Uterus (tissue), 4 donors: ENCODE measurements around the gene LRP1B. TPM values are rescaled to one million over a fixed set of nuclear protein-coding genes. Genes with fewer than 3 reads are reported as not detected.
"Not testable (repeated sequence)": the region's sequence is repeated elsewhere in the genome, so short reads cannot be mapped to it uniquely, and the experiment has no call there.

ENCODE experiments used
- DNase-seq, 2 donors: peaks; one replicate each; pipeline ENCODE4 v3.0.0-alpha.2; 2019 to 2020
- H3K27ac ChIP-seq, 2 donors: fragments of 200-600 bp; sonication (generic); 1 replicate in 1 of 2; 2 replicates in 1 of 2; pipeline ENCODE4 v1.5.1; 2016 to 2018
- H3K27me3 ChIP-seq, 2 donors: fragments of 200-600 bp; sonication (generic); one replicate each; pipeline ENCODE4 v1.5.1; 2018 to 2019; ENCODE audit warnings: control low read depth in 1 of 2
- H3K36me3 ChIP-seq, 2 donors: fragments of 200-600 bp; sonication (generic); one replicate each; pipeline ENCODE4 v1.5.1; 2019; ENCODE audit warnings: control low read depth in 1 of 2
- H3K4me1 ChIP-seq, 2 donors: fragments of 200-600 bp; sonication (generic); one replicate each; pipeline ENCODE4 v1.5.1; 2018 to 2019; ENCODE audit warnings: control low read depth in 1 of 2
- H3K4me3 ChIP-seq, 2 donors: fragments of 200-600 bp; sonication (generic); 1 replicate in 1 of 2; 2 replicates in 1 of 2; pipeline ENCODE4 v1.5.1; 2018 to 2019; ENCODE audit warnings: mild to moderate bottlenecking in 1 of 2
- H3K9me3 ChIP-seq, 2 donors: fragments of 200-600 bp; sonication (generic); one replicate each; pipeline ENCODE4 v1.5.1; 2019; ENCODE audit warnings: control low read depth in 1 of 2
- POLR2A ChIP-seq, 2 donors: fragments of 450-650 bp; IDR thresholded peaks; one replicate each; pipeline ENCODE4 v1.6.1; 2016; ENCODE audit warnings: antibody characterized with exemption in 2 of 2, mild to moderate bottlenecking in 1 of 2, moderate library complexity in 1 of 2
- intact Hi-C: fragments of 100-400 bp; cut with DNase I; formaldehyde crosslinking; loops from one replicate; pipeline ENCODE4 v1.15.1; 2023; ENCODE audit warnings: low total_unique reads
- total RNA-seq, 4 donors: library from RNA; depleted of rRNA in 3 of 4; stranded (reverse); fragments of >200 nt in 3 of 4; gene quantifications; one replicate each; pipeline versions ENCODE4 v1.1.0 to v1.2.4, GENCODE V29; 2014 to 2023
- TF ChIP-seq, protein P1 (sequence below), 4 experiments: fragments of 200-600 bp in 2 of 4; fragments of 450-650 bp in 2 of 4; sonication (generic) in 2 of 4; IDR thresholded peaks; one replicate each; pipeline ENCODE4 v1.5.1; 2016 to 2019; ENCODE audit warnings: antibody characterized with exemption in 4 of 4, mild to moderate bottlenecking in 2 of 4, moderate library complexity in 1 of 4
- donor health status: DM: yes; HTN: yes; CAD: no.

Gene LRP1B
- total RNA-seq, 4 donors from 2014 or later = 0.29 to 7.3 (median 0.79) TPM; not detected in 1

DNA sequence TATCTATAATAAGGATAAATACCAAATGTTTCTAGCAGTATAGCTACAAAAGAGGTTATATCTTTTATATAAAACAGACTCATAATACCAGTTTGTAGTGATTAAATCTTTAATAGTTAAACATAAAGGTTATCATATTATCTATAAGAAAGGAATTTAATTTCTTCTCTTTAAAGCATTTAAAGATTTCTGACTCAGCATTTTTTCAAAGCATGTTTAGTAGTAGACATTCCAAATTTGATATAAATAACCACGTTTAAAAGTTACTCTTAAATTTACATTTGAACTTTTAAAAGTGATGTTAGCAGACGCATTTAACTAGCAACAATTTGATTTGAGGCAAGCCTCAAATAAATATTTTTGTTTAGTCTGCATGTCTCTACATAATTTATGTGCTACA, 1842.6 kb downstream of the LRP1B start:
- Histone ChIP-seq H3K9me3 (no peaks in the 10 kb centered on the region), H3K4me1 (no peaks in the 10 kb centered on the region), H3K36me3 (no peaks in the 10 kb centered on the region), H3K27ac (no peak overlapping the region), H3K4me3 (no peak overlapping the region), H3K27me3 (no peaks in the 10 kb centered on the region)
- DNase-seq = no peak
- TF ChIP-seq POLR2A (IDR thresholded peaks at IDR 0.05) = no peak
- TF ChIP-seq, protein P1, sequence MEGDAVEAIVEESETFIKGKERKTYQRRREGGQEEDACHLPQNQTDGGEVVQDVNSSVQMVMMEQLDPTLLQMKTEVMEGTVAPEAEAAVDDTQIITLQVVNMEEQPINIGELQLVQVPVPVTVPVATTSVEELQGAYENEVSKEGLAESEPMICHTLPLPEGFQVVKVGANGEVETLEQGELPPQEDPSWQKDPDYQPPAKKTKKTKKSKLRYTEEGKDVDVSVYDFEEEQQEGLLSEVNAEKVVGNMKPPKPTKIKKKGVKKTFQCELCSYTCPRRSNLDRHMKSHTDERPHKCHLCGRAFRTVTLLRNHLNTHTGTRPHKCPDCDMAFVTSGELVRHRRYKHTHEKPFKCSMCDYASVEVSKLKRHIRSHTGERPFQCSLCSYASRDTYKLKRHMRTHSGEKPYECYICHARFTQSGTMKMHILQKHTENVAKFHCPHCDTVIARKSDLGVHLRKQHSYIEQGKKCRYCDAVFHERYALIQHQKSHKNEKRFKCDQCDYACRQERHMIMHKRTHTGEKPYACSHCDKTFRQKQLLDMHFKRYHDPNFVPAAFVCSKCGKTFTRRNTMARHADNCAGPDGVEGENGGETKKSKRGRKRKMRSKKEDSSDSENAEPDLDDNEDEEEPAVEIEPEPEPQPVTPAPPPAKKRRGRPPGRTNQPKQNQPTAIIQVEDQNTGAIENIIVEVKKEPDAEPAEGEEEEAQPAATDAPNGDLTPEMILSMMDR (IDR thresholded peaks at IDR 0.05) = no peak
- intact Hi-C loops = no loop called here

DNA sequence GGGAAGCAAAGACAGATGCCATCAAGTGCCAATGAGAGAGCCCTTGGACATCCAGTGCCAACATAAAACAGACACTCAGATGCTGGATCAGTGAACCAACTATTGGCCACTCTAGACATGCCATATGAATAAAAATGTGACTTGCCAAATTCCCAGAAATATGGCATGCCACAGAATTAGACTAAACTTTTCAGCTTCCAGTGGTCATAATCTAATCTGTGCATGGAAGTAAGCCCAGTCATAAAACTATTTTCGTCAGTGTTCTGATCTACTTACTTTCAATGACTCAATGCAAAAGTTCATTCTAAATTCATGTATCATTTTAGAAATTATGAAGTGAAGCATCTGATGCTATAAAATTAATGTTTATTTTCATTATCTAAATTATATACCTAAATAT, 1844.4 kb downstream of the LRP1B start:
- Histone ChIP-seq H3K36me3 (no peaks in the 10 kb centered on the region), H3K27ac (no peak overlapping the region), H3K27me3 (no peaks in the 10 kb centered on the region), H3K4me3 (no peak overlapping the region), H3K4me1 (no peaks in the 10 kb centered on the region), H3K9me3 (no peaks in the 10 kb centered on the region)
- TF ChIP-seq, protein P1 (IDR thresholded peaks at IDR 0.05) = no peak
- TF ChIP-seq POLR2A (IDR thresholded peaks at IDR 0.05) = no peak
- intact Hi-C loops = no loop called here
- no peak for DNase-seq

DNA sequence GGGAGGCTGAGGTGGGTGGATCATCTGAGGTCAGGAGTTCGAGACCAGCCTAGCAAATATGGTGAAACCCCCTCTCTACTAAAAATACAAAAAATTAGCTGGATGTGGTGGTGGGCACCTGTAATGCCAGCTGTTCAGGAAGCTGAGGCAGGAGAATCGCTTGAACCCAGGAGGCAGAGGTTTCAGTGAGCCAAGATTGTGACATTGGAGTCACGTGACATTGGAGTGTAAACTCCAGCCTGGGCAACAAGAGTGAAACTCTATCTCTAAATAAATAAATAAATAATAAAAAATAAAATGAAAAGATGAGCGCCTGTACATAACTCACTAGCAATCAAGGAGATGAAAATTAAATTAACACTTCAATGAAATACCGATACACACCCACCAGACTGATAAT, 1853.5 kb downstream of the LRP1B start:
- not testable (repeated sequence) for H3K4me3 ChIP-seq, DNase-seq, H3K4me1 ChIP-seq

DNA sequence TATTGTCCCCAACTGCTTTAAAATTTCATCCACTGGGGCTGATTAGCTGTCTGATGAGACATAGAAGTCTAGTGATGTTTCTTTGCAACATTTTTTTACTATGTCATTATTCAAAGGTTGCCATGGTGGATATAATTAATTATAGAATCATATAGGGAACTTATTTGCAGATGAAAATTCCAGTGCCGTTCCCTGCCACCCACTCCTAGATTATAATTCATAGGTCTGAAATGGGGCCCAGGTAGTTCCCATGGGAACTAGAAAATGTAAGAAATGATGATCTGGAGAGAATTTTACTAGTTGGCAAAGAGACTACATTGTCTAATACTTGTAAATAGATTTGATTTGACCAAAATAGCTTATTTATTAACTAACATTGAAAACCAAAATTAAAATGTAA, 1854.2 kb downstream of the LRP1B start:
- Histone ChIP-seq H3K27me3 (no peaks in the 10 kb centered on the region), H3K4me1 (no peaks in the 10 kb centered on the region), H3K4me3 (no peak overlapping the region), H3K9me3 (no peaks in the 10 kb centered on the region), H3K27ac (no peak overlapping the region), H3K36me3 (no peaks in the 10 kb centered on the region)
- intact Hi-C loops = no loop called here
- no peak for DNase-seq
- TF ChIP-seq, protein P1 (IDR thresholded peaks at IDR 0.05) = no peak
- TF ChIP-seq POLR2A (IDR thresholded peaks at IDR 0.05) = no peak

More for the DNA sequence above, 1853.5 kb downstream of the LRP1B start:
- H3K27me3 ChIP-seq, H3K36me3 ChIP-seq, H3K9me3 ChIP-seq, intact Hi-C loops, H3K27ac ChIP-seq: not testable (repeated sequence)

DNA sequence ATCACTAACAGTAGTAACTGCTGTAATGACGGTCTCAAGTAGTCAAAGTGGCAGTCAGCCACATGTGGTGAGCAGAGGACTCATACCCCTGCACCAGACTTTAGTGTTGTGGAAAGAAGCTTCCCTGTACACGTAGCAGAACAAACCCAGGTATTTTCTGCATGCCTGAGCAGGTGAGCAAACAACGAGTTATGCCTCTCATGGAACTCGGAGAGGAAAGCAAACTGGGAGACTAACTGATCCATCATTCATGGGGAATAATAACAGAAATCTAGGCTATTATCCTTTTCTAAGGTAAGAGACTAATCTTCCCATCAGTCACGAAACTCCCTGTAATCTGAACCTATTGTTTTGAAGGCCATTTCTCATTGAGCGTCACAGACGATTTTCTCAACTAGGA, 1855.4 kb downstream of the LRP1B start:
- H3K36me3 ChIP-seq = no peaks in the 10 kb centered on the region
- intact Hi-C loops = no loop called here
- no peak for DNase-seq
- no peaks in the 10 kb centered on the region for H3K4me1 ChIP-seq
- H3K27me3 ChIP-seq = no peaks in the 10 kb centered on the region
- TF ChIP-seq, protein P1 (IDR thresholded peaks at IDR 0.05) = no peak
- TF ChIP-seq POLR2A (IDR thresholded peaks at IDR 0.05) = no peak
- no peak overlapping the region for H3K4me3 ChIP-seq
- no peaks in the 10 kb centered on the region for H3K9me3 ChIP-seq
- no peak overlapping the region for H3K27ac ChIP-seq

DNA sequence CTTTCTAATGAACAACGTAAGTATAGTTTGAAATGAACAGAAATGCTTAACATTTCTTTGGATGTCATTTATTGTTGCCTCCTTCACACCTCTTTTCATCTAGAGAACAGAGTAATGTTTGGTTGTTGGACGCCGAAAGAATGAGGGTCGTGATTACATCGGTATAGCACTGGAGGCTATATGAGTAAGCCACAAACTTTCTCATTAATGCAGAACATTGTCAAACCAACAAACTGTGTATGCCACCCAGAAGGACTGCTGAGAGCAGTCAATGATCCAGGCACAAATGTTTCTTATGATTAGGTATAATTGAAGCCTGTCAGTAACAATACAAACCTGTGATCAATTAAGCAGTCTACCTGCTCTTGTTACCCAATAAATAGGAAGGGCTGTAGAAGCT, 1855.9 kb downstream of the LRP1B start:
- Histone ChIP-seq H3K4me1 (no peaks in the 10 kb centered on the region), H3K27me3 (no peaks in the 10 kb centered on the region), H3K36me3 (no peaks in the 10 kb centered on the region), H3K27ac (no peak overlapping the region), H3K9me3 (no peaks in the 10 kb centered on the region), H3K4me3 (no peak overlapping the region)
- intact Hi-C loops = no loop called here
- no peak for TF ChIP-seq POLR2A (IDR thresholded peaks at IDR 0.05)
- TF ChIP-seq, protein P1 (IDR thresholded peaks at IDR 0.05) = no peak
- no peak for DNase-seq
